HS-27A (cell line): ENCODE data around the gene STMN1.

ENCODE experiments used
- DNase-seq: peaks from one replicate; pipeline ENCODE4 v3.0.0-alpha.2; 2012; ENCODE audit warnings: low read depth, missing footprints

The STMN1 gene

DNA sequence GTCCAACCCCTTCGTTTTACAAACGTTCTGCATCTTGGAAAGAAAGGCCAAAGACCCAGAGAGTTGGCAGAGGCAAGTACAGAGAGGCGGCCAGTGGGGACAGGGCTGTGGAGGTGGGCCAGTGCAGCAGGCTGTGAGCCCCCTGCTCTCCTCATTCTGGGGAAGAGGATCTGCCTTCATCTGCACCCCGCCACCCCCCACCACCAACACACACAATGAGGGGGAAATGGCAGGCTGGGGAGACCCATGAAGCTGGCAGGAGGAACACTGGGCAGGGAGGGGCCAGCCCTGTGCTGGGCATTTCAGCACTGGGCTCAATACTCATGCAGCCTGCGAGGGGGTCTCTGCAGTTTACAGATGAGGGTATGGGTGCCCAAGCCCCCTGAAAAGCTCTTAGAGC is 14.6 kb downstream of the STMN1 start:
- DNase-seq, result no peak

DNA sequence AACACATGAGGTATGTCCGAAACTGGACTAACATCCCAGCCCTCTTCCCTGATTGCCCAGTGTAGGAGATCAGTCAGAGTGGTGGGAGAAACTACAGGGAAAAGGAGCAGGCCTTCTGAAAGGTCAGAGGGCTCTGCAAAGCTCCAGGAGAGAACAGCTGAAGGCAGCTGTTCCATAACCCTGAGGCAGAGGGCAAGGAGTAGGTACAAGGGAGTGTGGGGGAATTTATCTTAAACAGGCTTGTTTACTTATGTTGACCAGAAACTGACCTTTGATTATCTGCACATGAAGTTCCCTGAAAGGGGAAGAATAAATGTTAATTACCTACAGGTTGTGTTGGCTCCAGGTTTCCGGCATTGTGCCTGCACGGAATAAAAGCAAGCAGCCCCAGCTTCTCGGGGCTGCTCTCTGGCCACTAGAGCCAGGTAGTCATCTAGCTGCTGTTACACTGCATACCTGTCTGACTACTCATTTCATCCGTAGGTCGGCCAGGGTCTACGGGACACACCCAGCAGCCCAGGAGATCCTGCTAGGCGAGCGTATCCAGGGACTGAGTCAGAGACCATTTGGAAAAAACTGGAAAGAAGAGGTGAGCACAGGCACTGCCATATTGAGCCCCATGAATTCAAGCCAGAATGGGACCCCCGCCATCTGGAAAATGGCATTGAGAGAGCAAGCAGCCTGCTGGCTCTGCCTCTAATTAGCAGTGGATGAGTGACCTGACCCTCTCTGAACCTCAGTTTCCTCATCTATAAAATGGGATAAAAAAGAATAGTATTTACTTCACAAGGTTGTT is 15.8 kb downstream of the STMN1 start:
- DNase-seq, result no peak

DNA sequence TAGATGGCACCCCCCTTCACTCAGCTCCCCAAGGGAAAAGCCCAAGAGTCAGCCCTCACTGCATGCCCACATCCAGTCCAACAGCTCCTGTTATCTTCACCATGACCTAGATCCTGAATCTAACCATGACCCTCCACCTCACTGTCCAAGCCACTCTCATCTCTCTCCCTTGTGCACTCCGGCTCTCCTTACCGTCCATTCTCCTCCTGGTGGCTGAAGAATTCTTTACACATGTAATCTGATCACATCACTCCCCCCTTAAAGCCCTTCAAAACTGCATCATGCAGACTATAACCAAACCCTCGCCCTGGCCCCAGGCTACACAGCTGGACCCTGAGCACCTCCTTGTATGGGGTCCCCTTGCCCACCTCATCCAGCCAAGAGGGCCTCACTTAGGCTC is 16.7 kb downstream of the STMN1 start:
- no peak for DNase-seq

DNA sequence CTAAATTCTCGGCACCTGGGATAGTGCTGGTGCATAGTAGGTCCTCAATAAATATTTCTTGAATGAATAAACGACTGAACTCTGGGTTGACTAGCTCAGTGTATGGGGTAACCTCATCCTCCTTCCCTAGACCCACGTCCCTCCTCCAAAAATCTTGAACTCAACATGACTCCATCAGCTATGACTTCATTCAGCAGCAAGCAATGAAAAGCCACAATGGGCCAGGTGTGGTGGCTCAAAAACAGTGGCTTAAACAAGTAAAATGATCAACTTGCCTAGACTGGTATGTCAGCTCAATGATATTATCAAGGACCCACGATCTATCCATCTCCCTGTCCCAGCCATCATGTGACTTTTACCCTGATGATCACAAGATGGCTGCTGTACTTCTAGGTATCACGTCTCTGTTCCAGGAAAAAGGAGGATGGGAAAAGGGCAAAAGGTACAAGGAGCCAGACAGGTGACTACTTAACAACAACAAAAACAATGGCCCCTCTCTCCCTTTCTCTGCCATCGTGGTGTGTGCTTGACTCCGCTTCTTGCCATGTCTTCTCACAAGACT is 17.7 kb downstream of the STMN1 start:
- DNase-seq, result no peak

DNA sequence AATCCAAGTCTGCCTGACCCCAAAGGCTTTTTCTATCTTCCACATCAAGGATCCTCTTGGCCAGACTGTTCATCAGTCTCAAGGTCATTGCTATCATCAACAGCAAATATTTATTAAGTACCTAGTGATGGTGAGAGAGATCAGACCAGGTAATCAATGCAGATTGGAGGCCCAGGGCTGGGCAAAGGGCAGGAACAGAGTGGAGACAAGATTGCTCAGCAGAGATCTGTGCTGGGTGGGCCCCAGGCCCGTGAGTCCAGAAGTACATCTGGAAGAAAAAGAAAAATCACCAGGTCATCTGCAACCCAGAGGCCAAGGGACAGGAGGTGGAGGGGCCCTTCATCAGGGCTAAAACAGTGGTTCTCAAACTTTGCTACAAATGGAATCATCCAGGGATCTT is 20.6 kb downstream of the STMN1 start:
- no peak for DNase-seq

DNA sequence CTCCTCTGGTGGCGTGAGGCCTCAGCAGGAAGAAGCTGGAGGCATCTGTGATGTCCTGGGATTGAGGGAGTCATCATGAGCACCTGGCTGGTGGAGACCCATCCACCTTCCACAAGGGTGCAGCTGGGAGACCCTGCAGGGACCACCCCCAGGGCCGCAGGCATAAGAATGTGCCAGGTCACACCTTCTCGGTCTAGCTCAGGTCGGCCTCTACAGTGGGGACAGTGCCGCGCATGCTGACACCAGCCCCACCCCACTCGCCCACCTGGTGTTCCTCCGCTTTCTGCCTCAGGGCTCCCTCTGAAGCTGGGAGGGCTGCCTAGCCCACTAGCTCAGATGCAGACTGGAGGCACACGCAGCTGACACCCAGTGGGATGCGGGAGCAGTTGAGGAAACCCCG is 25.0 kb downstream of the STMN1 start:
- no peak for DNase-seq

DNA sequence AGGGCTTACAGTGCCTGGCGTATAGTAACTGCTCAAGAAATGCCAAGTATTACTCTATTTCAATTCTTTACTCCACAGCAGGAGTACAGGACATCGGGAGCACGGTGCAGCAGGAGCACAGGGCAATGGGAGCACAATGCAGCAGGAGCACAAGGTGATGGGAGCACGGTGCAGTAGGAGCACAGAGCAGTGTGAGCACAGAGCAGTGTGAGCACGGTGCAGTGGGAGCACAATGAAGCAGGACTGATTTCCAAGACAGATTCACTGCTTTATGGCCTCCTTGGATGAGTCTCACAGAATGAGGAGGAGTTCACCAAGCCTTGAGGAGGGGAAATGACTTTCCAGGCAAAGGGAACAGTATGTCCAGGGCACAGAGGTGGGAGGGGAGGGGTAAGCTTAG is 25.7 kb downstream of the STMN1 start:
- no peak for DNase-seq

DNA sequence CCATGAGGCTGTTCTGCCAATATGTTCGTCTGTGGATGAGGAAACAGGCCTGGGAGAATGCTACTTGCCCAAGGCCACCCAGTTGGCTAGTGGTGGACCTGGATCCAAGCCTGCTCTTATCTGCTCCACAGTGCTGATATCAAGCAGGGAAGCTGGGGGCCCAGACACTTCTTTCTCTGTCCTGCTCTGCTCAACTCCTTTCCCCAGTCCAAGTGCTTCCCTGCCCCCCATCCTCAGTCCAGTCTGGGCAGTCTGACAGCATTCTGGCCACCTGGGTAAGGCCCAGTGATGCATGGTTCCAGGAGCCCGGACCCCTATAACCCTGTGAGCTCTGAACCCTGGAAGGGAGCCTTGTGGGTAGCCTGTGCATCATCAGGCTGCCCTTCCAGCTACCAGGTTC is 26.5 kb downstream of the STMN1 start:
- DNase-seq, result no peak

DNA sequence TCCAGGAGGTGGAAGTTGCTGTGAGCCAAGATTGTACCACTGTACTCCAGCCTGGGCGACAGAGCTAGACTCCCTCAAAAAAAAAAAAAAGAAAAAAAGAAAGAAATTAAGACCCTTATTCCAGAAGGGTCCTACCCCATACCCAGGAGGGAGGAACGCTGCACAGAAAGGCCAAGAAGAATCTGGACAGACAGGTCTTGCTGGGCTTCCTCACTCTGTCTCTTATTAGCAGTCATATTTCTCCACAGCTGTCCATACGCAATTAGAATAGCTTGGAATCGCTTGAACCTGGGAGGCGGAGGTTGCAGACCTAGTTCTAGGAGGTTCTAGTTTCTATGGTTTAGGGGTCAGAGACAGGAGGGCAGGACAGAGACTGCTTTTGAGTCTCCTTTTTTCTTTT is 27.5 kb downstream of the STMN1 start:
- no peak for DNase-seq

DNA sequence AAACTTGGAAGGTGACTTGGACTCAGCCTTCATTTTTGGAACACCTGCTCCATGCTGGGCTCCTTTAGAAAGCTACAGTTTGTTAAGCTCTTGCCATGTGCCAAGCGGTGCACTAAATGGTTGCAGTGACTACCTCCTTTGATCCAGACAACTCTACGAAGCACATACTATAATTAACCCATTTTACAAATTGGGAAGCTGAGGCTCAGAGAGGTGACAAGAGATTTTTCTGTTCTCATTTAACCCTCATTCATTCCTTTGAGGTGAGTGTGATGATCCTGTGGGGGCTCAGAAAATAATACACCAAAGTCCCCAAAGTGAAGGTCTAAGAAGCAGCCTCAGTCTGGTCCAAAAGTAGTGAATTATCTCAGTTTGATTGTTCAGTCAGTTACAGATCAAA is 29.1 kb downstream of the STMN1 start:
- no peak for DNase-seq

DNA sequence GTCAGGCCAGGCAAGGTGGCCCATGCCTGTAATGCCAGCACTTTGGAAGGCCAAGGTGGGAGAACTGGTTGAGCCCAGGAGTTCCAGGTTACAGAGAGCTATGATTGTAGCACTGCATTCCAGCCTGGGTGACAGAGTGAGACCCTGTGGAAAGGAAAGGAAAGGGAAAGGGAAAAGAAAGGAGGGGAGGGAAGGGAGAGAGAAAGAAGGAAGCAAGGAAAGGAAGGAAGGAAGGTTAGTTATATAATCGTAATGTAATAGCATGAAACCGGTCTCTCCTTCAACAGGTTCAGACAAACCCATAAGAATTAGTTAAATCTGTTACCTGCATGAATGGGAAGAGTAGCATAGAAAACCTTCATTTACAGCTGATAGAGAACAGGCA is 29.5 kb downstream of the STMN1 start:
- DNase-seq, result no peak

DNA sequence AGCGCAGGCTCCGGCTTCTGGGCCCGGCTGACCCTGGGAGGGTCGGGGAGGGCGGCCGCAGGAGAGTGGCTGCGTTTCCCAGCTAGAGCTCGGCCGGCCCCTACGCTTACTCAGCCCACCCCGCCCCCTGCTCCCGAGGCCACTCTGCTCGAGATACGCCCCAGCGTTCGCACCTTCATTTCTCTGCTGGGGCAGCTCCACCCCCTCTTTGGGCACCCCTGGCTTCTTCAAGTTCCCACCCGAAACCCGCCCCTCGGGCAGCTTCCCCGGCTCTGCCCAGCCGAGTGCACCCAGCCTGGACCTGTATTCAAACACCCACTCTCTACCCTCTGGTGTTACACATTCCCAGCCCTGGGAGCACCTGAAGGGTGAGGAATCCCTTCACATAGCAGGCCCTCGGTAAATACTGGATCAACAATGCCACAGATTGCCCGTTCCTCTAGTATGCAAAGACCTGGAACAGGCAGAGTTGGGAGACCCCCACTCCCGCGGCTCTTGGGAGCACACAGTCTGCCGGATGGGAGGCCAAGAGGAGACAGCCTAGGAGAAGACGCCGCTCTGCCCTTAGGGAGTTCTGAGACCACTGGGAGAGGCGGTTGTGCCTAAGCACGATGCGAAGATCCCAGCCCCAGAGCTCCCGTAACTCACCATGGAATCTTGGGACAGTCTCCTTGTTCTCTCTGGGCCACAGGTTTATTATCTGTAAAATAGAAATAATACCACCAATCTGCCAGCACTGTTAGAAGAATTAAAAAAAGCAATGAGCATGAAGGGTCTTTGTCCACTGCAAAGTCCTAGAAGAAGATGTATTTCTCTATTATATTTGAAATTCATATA is 30.1 kb downstream of the STMN1 start:
- DNase-seq, result no peak

DNA sequence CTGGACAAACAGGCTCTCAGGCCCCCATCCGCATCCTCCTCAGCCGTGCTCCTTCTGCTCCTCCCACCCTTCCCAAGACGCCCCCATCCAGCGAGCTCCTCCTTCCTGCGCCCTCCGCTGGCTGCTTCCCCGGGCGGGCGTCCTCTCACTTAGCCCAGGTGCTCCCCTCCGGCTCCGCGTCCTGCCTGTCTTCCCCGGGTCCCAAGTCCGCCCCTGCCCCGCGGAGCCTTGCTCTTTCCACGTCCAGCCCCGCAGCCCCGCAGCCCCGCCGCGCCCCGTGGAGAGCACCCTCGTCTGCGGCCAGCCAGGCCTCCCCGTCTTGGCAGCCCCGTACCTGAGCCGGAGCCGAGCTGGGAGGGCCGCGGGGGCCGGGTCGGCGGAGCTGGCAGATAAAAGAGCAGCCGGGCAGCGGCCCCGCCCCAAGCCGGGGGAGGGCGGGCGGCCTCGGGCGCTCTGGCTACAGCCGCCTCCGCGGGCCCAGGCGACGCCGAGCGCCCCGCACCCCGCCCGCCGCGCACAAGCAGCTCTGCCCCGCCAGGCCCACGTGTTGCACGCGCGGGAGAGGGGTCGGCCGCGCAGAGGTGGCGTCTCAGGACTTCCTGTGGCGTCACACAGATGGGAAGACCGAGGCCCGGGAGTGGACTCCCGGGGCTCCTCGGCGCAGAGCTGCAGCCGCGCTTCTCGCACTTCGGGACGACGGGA is 30.9 kb downstream of the STMN1 start, which contains the start of gene PAQR7:
TSS of gene PAQR7 (minus strand) at position 555 of the 702 bp plus-strand sequence. CDS start 11,869 bp downstream, outside the sequence.
- DNase-seq, result no peak

DNA sequence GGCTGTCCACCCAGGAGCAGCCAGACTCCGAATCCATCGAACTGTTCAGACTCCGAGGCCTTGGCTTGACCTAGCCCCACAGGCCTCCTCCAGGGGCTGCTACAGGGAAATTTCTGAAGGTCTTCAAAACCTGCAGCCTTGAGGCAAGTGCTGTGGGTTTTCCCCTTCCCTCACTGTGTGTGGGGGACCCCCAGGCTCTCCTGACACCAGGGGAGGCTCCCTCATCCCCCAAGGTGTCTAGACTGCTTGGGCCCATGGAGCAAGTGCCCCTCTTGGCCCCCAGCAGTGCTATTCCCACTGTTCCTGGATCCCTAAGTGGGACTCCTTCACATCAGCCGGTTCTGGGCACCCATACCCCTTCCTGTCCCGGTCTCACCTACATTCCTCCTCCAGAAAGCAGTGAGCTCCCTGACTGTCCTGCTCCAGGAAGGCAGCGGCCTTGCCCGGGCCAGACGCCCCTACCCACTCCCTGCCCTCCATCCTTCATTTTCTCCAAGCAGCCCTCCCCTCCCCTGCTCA is 31.5 kb downstream of the STMN1 start:
- no peak for DNase-seq

DNA sequence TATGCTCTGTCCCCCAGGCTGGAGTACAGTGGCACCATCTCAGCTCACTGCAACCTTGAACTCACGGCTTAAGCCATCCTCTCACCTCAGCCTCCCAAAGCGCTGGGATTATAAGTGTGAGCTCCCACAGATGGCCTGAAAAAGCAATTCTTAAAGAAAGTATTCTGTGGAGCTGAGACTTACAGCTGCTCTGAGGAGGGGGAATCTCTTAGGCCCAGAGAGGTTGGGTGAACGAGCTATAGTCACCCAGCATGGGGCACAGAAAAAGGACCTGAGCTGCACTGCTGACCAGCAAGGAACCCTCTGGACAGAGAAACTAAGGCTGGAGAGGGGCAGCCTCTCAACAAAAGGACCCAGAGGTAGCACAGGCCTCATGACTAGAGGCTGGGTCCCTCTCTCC is 32.0 kb downstream of the STMN1 start:
- DNase-seq, result no peak

DNA sequence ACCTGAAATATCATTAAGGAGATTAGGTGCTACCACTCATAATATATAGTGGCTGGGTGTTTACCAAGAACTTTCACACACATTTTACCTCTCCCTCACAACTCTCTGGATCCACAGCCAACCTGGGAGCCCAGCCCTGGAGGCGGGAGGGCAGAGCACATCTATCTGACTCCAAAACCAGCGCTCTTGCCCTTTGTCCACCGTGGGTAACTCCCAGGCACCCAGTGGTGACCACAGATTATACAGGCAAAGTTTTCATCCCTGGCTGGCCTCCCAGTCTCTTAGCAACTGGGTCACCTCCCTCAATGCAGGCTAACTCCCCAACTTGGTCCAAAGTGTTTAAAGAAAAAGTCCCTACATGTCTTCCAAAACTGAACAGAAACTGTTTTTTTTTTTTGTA is 33.1 kb downstream of the STMN1 start:
- DNase-seq, result no peak

DNA sequence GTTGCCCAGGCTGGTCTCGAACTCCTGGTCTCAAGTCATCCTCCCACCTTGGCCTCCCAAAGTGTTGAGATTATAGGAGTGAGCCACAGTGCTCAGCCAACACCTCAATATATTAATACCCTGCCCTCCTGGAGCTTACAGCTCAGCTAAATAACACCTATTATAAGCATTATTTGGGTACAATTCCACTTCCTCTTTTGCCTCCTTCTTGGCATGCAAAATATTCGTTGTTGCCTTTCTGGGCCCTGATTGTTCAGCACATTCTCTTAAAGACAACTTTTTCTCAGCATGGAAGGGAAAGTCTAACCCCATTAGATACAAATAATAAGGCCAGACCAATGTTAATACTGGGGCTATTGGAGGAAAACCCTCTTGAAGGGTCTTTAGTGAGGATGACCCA is 33.5 kb downstream of the STMN1 start:
- DNase-seq, result no peak

DNA sequence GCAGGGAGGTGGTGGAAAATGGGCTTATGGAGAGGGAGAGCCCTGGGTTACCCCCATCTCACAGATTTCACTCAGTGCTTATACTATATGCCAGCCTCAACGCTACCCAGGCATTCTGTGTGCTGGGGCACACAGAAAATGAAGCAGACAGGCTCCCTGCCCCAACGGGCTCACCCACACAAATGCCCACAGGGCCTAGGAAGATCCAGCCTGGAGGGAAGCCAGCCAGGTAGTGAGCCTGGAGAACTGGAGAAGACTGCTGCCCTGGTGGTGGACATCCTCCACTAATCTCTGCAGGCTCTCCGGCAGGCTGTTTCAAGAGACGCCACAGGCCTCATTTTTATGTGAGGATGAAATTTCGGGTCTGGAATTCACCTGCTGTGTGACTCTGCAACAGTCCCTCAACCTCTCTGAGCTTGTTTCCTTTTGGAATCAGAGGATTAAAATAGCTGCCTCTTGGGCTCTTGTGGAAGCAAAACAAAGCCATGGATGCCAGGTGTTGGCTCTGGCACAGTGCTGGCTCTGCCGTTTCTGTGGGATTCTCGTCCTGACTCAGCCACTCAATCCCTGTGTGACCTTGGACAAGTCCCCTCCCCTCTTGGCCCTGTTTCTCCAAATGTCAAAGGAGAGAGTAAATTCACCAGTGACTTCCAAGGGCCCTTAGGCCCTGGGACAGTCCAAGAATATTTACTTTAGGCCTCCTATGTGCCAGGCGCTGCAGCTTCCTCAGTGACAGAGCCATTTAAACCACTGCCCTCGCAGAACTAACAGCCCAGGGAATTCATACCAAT is 34.3 kb downstream of the STMN1 start:
- DNase-seq, result no peak

DNA sequence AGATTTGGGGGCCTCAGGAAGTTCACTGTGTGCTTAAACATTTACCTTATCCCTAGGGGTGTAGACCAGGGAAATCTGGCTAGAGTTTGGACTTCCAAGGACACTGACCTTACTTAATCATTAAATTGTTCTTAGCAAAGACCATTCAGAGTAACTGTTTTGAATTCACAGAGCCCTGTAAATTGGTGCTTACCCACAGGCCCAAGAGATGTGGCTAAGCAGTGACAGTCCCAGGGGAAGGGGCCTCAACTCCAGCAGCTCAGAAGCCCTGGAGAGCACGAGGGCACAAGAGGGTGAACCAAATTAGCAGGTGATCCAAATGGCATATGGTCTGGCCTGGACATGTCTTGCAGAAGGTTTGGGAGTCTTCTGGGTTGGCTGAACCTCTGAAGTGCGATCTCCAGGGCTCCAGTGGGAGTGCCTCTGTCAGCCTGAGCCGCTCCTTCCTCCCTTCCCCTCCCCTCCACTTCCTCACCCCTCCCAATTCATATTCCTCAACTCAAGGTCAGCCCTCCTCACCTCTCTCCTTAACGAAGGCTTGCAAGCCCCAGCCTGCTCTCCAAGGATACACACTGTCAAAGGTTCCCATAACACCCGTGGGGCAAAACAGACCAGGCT is 35.0 kb downstream of the STMN1 start:
- no peak for DNase-seq

DNA sequence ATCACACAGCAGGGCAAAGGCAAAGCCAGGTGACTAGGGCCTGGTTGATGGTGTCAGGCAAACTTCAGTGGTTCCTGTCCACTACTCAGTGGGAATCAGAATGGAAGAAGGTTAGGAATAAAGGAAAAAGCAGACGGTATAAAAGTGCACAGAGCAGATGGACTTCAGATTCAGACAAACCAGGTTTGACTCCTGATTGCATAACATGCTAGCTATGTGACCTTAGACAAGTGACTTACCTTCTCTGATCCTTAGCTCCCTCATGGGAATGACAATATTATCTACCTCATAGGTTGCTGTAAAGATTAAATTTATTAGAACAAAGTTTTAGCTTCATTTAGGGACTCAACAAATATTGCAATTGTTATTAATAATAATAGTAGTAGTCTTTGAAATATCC is 35.6 kb downstream of the STMN1 start:
- no peak for DNase-seq
